Keratinocyte (primary cell): ENCODE results near the gene INPP4B. TPM values are rescaled to one million over a fixed set of nuclear protein-coding genes. Genes with fewer than 3 reads are reported as not detected.

Experiments
- DNase-seq: peaks from one replicate; pipeline ENCODE4 v3.0.0-alpha.2; 2011; ENCODE audit warnings: low read depth, missing footprints, low spot score
- FAIRE-seq: peaks from 2 replicates; lab custom pipeline; 2011; peaks lifted over from hg19 to GRCh38; lab: Jason Lieb, UNC
- H2AFZ ChIP-seq: 2 replicates; pipeline ENCODE4 v1.6.0; 2012; ENCODE audit warnings: low read length, control low read depth, inconsistent platforms; ENCODE audit not compliant: control insufficient read depth
- H3K27ac ChIP-seq: 2 replicates; pipeline ENCODE4 v1.5.1; 2011; ENCODE audit warnings: low read length; ENCODE audit not compliant: control insufficient read depth, insufficient read depth
- H3K27me3 ChIP-seq: 3 replicates; pipeline ENCODE4 v1.6.0; 2011; ENCODE audit warnings: low read length; ENCODE audit not compliant: control insufficient read depth, insufficient read depth; ENCODE audit errors: extremely low read depth
- H3K36me3 ChIP-seq, 2 experiments: 2 replicates in 1 of 2; 3 replicates in 1 of 2; pipeline ENCODE4 v1.5.1; 2011; ENCODE audit warnings: low read length in 2 of 2, mild to moderate bottlenecking in 1 of 2; ENCODE audit not compliant: control insufficient read depth in 2 of 2, insufficient read depth in 2 of 2; ENCODE audit errors: extremely low read depth in 1 of 2
- H3K4me1 ChIP-seq: 3 replicates; pipeline ENCODE4 v1.5.1; 2011; ENCODE audit warnings: low read length; ENCODE audit not compliant: control insufficient read depth, insufficient read depth; ENCODE audit errors: extremely low read depth
- H3K4me2 ChIP-seq: 3 replicates; pipeline ENCODE4 v1.6.0; 2011; ENCODE audit warnings: low read depth, low read length; ENCODE audit not compliant: control insufficient read depth, insufficient read depth; ENCODE audit errors: extremely low read depth
- H3K4me3 ChIP-seq, 3 experiments: fragments of 200-600 bp in 1 of 3; sonication (generic) in 1 of 3; 2 replicates in 2 of 3; 3 replicates in 1 of 3; pipeline ENCODE4 v1.5.1; 2011 to 2016; ENCODE audit warnings: low read length in 3 of 3, mild to moderate bottlenecking in 3 of 3, control low read depth in 2 of 3, inconsistent platforms in 1 of 3, low read depth in 1 of 3, mixed read lengths in 1 of 3, mixed run types in 1 of 3, moderate library complexity in 1 of 3; ENCODE audit not compliant: control insufficient read depth in 2 of 3, insufficient read depth in 2 of 3; ENCODE audit errors: extremely low read depth in 1 of 3
- H3K79me2 ChIP-seq: 2 replicates; pipeline ENCODE4 v1.6.0; 2012; ENCODE audit warnings: low read length; ENCODE audit not compliant: control insufficient read depth, insufficient read depth
- H3K9ac ChIP-seq: 3 replicates; pipeline ENCODE4 v1.6.0; 2011; ENCODE audit warnings: low read length; ENCODE audit not compliant: control insufficient read depth, insufficient read depth; ENCODE audit errors: extremely low read depth
- H3K9me1 ChIP-seq: 3 replicates; pipeline ENCODE4 v1.6.0; 2011; ENCODE audit warnings: low read length; ENCODE audit not compliant: control insufficient read depth, insufficient read depth; ENCODE audit errors: extremely low read depth
- H3K9me3 ChIP-seq: 2 replicates; pipeline ENCODE4 v1.5.1; 2012; ENCODE audit warnings: low read depth, low read length; ENCODE audit not compliant: control insufficient read depth
- H4K20me1 ChIP-seq: 3 replicates; pipeline ENCODE4 v1.6.0; 2011; ENCODE audit warnings: low read length; ENCODE audit not compliant: control insufficient read depth, insufficient read depth; ENCODE audit errors: extremely low read depth
- EZH2 ChIP-seq: IDR thresholded peaks from one replicate; pipeline ENCODE4 v1.6.1; 2012; ENCODE audit warnings: inconsistent platforms, mild to moderate bottlenecking, low read length, moderate library complexity
- dilution Hi-C: fragments of 300-500 bp; cut with MboI; formaldehyde crosslinking; loops from one replicate; pipeline ENCODE4 v1.7.0; 2020; ENCODE audit warnings: low sequenced_read_pairs; ENCODE audit not compliant: extremely low pct_ligation_motif_present
- polyA plus RNA-seq, 5 experiments: library from polyadenylated mRNA; depleted of rRNA in 3 of 5; stranded (reverse) in 3 of 5; stranded (forward) in 1 of 5; unstranded in 1 of 5; fragments of >200 nt; gene quantifications; 1 replicate in 1 of 5; 2 replicates in 3 of 5; 3 replicates in 1 of 5; pipeline versions ENCODE4 v1.2.1 to v1.2.3, GENCODE V29; 2011 to 2012; ENCODE audit warnings: missing spikeins in 2 of 5, low read depth in 1 of 5, low replicate concordance in 1 of 5
- TF ChIP-seq, protein P1 (sequence below), 3 experiments: IDR thresholded peaks in 1 of 3; conservative IDR thresholded peaks in 1 of 3; optimal IDR thresholded peaks in 1 of 3; 2 replicates in 2 of 3; 3 replicates in 1 of 3; pipeline versions ENCODE3 to v1.5.1; 2011; ENCODE audit warnings: low read length in 3 of 3, mild to moderate bottlenecking in 3 of 3, moderate library complexity in 2 of 3, control low read depth in 1 of 3, inconsistent platforms in 1 of 3; ENCODE audit not compliant: insufficient read depth in 2 of 3; ENCODE audit errors: extremely low read depth in 1 of 3

The INPP4B gene
- polyA plus RNA-seq, 1 donor (not counting 4 experiments of a cell fraction or from before 2014, with no cell fraction given): 50.2 TPM

DNA sequence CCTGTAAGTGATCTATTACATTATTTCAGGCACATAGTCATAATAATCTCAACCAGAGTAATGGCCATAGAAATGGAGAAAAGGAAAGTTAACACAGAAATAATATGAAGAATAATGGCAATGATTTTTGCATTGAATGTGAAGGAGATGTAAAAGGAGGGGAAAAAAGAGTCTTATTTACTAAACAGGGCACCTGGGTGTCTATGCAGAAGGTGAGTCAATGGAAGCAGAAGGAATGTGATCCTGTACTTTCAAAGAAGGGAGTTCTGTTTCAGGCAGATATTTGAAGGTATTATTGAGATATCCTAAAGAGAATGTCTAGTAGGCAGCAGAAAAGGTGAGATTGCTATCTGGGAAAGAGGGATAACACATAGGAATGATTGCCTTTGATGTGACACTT lies 279.9 kb downstream of the INPP4B start:
- Histone ChIP-seq H3K9ac (no peak overlapping the region), H2AFZ (peak overlapping the region; percentile 91), H3K4me2 (peak overlapping the region; percentile 89), H3K36me3 (no peaks in the 10 kb centered on the region), H3K27me3 (no peaks in the 10 kb centered on the region), H3K4me3 (peak overlapping the region in 2 of 3 experiments; percentile 17 to 63), H3K4me1 (peaks cover 11% of the 10 kb centered on the region), H4K20me1 (no peaks in the 10 kb centered on the region), H3K9me1 (no peaks in the 10 kb centered on the region), H3K79me2 (no peaks in the 10 kb centered on the region), H3K27ac (no peak overlapping the region), H3K9me3 (no peaks in the 10 kb centered on the region)
- FAIRE-seq: peak; percentile 62
- dilution Hi-C loops: loop anchor here (25.0 kb wide), 1 partner anchor 179 kb away; no protein-coding TSS in a partner anchor
- DNase-seq: no peak
- TF ChIP-seq EZH2: no peak
- TF ChIP-seq, protein P1, sequence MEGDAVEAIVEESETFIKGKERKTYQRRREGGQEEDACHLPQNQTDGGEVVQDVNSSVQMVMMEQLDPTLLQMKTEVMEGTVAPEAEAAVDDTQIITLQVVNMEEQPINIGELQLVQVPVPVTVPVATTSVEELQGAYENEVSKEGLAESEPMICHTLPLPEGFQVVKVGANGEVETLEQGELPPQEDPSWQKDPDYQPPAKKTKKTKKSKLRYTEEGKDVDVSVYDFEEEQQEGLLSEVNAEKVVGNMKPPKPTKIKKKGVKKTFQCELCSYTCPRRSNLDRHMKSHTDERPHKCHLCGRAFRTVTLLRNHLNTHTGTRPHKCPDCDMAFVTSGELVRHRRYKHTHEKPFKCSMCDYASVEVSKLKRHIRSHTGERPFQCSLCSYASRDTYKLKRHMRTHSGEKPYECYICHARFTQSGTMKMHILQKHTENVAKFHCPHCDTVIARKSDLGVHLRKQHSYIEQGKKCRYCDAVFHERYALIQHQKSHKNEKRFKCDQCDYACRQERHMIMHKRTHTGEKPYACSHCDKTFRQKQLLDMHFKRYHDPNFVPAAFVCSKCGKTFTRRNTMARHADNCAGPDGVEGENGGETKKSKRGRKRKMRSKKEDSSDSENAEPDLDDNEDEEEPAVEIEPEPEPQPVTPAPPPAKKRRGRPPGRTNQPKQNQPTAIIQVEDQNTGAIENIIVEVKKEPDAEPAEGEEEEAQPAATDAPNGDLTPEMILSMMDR (optimal IDR thresholded peaks at IDR 0.05 in 1 of 3, IDR thresholded peaks at IDR 0.05 in 1 of 3, conservative IDR thresholded peaks at IDR 0.05 in 1 of 3; ENCODE audit: extremely low read depth in 1 of 3, insufficient read depth in 2 of 3, low read length in 3 of 3): no peak

DNA sequence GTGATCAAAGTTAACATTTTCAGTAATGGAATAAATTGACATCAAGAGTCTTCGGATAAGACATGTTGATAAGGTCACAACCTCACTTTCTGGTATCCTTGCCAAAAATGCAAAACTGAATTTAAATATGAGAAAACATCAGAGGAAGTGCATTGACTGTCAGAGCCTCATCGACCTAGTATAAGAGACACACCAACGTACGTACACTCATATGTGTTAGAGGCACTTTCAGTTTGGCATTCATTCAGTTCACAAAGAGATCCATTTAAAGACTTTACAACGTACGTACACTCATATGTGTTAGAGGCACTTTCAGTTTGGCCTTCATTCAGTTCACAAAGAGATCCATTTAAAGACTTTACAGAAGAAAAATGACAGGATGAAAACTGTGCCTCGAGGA lies 280.3 kb downstream of the INPP4B start:
- H3K4me2 ChIP-seq: peak overlapping the region; percentile 89
- peak overlapping the region; percentile 53 for H3K27ac ChIP-seq
- no peaks in the 10 kb centered on the region for H3K9me1 ChIP-seq
- no peaks in the 10 kb centered on the region for H3K79me2 ChIP-seq
- H3K9ac ChIP-seq: peak overlapping the region; percentile 31
- FAIRE-seq (peak; percentile 82), DNase-seq (no peak)
- no peaks in the 10 kb centered on the region for H3K27me3 ChIP-seq
- no peaks in the 10 kb centered on the region for H3K36me3 ChIP-seq
- TF ChIP-seq EZH2: no peak
- TF ChIP-seq, protein P1 (optimal IDR thresholded peaks at IDR 0.05 in 1 of 3, IDR thresholded peaks at IDR 0.05 in 1 of 3, conservative IDR thresholded peaks at IDR 0.05 in 1 of 3; ENCODE audit: extremely low read depth in 1 of 3, insufficient read depth in 2 of 3, low read length in 3 of 3): no peak
- peak overlapping the region; percentile 17 to 63 (median 62) for H3K4me3 ChIP-seq
- H3K4me1 ChIP-seq: peaks cover 11% of the 10 kb centered on the region
- H2AFZ ChIP-seq: peak overlapping the region; percentile 91
- dilution Hi-C loops: loop anchor here (25.0 kb wide), 1 partner anchor 178 kb away; no protein-coding TSS in a partner anchor
- no peaks in the 10 kb centered on the region for H3K9me3 ChIP-seq
- H4K20me1 ChIP-seq: no peaks in the 10 kb centered on the region
